ENCODE results near the gene SERINC3. TPM values are rescaled to one million over a fixed set of nuclear protein-coding genes. Genes with fewer than 3 reads are reported as not detected.

The SERINC3 gene
- total and polyA plus RNA-seq, 10 of the 15 experiments (the other 5 are each of a cell fraction or from before 2014, with no cell fraction given): 24.5 to 96.8 (median 38.8) TPM

- TF ChIP-seq BACH1 (IDR thresholded peaks at IDR 0.05; ENCODE audit: borderline replicate concordance) (no peak), RAD21 (IDR thresholded peaks at IDR 0.05; ENCODE audit: insufficient read depth, low read depth, low read length) (no peak), BCL3 (IDR thresholded peaks at IDR 0.05; ENCODE audit: borderline replicate concordance, insufficient read depth, low read depth, low read length, poor library complexity, severe bottlenecking) (no peak), SMC3 (IDR thresholded peaks at IDR 0.05; ENCODE audit: borderline replicate concordance, low read length) (no peak), STAT1 (conservative IDR thresholded peaks at IDR 0.05) (no peak), FOXK2 (IDR thresholded peaks at IDR 0.05) (no peak)
These were observed 14.3 kb upstream of the SERINC3 start (continued) for GRCh38 chr20:44536175-44536574.

- RAD21 ChIA-PET (ENCODE audit: unreplicated experiment): no interaction called here
- intact Hi-C loops (cut with micrococcal nuclease; ENCODE audit: unreplicated experiment): loop anchor here (5.0 kb wide), 1 partner anchor 53 kb away; no protein-coding TSS in a partner anchor
- ATAC-seq: no peak
These were observed 12.1 kb upstream of the SERINC3 start for GRCh38 chr20:44533928-44534327.

More at GRCh38 chr20:44533928-44534327, 12.1 kb upstream of the SERINC3 start:
- in situ Hi-C loops (cut with MboI): no loop called here
- no peaks in the 10 kb centered on the region for H3K36me3 ChIP-seq (ENCODE audit: control insufficient read depth in 2 of 2, insufficient read depth in 2 of 2, low read length in 1 of 2)
- H3K9ac ChIP-seq (ENCODE audit: control insufficient read depth, insufficient read depth, low read length): no peak overlapping the region
- DNase-seq (ENCODE audit: low read depth, low spot score) (no peak), FAIRE-seq (no peak)
- ChIA-PET POLR2A (no interaction called here), CTCF (interaction anchor here (0.7 to 2.7 kb wide), 3 partner anchors 20 to 150 kb away, joined by 4 to 9 read pairs (median 6); no protein-coding TSS in a partner anchor), SMC1A (ENCODE audit: uncharacterized antibody, unreplicated experiment) (interaction anchor here (1.1 kb wide), 2 partner anchors 71 to 150 kb away, joined by 3 read pairs; no protein-coding TSS in a partner anchor)
- H3K27me3 ChIP-seq (replicated peaks in 1 of 2; ENCODE audit: control insufficient read depth in 2 of 2, insufficient read depth in 2 of 2, low read length in 1 of 2): no peaks in the 10 kb centered on the region
- no peaks in the 10 kb centered on the region for H3K79me2 ChIP-seq (ENCODE audit: control insufficient read depth, insufficient read depth, low read length)
- H2AFZ ChIP-seq (ENCODE audit: control insufficient read depth, low read depth, low read length): no peak overlapping the region
- no peak overlapping the region for H3K27ac ChIP-seq (ENCODE audit: control insufficient read depth, insufficient read depth)
- WGBS (ENCODE audit: insufficient coverage, insufficient replicate concordance, low lambda C conversion rate, missing lambda C conversion rate): 37% methylated on average over 4 of the region's 4 CpGs
- no peak for TF ChIP-seq HDAC2 (IDR thresholded peaks at IDR 0.05)
- no peak for TF ChIP-seq IKZF2 (IDR thresholded peaks at IDR 0.05)
- no peak for TF ChIP-seq HCFC1 (IDR thresholded peaks at IDR 0.05; ENCODE audit: low read length)
- TF ChIP-seq IRF3 (IDR thresholded peaks at IDR 0.05): no peak
- TF ChIP-seq CREM (IDR thresholded peaks at IDR 0.05; ENCODE audit: low read depth): no peak
- no peak for TF ChIP-seq SMC3 (IDR thresholded peaks at IDR 0.05; ENCODE audit: borderline replicate concordance, low read length)
- no peak for TF ChIP-seq KAT2A (conservative IDR thresholded peaks at IDR 0.05; ENCODE audit: control insufficient read depth, low read depth, low read length)
- no peak for TF ChIP-seq MLLT1 (IDR thresholded peaks at IDR 0.05)
- TF ChIP-seq BHLHE40 (IDR thresholded peaks at IDR 0.05; ENCODE audit: borderline replicate concordance in 1 of 2, low read depth in 2 of 2, low read length in 1 of 2): no peak
- no peaks in the 10 kb centered on the region for H4K20me1 ChIP-seq (ENCODE audit: control insufficient read depth, insufficient read depth)
- H3K4me3 ChIP-seq: no peak overlapping the region
- no peak overlapping the region for H3K4me2 ChIP-seq (ENCODE audit: control insufficient read depth, insufficient read depth)
- BruUV-seq (replicated peaks): no TSS peak
- H3K9me3 ChIP-seq (replicated peaks; ENCODE audit: control insufficient read depth, insufficient read depth, low read length): no peaks in the 10 kb centered on the region
- H3K4me1 ChIP-seq (ENCODE audit: control insufficient read depth, insufficient read depth, low read length): no peaks in the 10 kb centered on the region; the same call in 1 of the 2 replicates
